ENCODE measurements around the gene NECAB2.

DNA sequence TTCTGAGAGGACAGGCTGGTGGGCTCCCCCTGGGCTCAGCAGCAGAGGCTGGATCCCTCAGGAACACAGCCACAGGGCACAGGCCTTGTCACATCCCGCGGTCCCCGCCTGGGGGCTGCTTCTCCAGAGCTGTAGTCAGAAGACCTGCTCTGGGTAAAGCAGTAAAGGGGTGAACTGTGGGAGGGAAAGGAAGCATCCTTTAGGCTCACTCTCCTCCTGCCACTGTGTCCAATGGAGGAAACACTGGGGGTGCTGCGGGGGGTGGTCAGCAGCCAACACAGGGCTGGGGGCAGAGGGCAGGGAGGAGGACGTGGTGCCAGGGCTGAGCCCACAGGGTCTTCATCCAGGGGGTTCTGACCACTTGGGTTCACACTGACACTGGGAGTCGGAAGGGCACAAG lies 79.6 kb downstream of the NECAB2 start:
- TF ChIP-seq, protein P1, sequence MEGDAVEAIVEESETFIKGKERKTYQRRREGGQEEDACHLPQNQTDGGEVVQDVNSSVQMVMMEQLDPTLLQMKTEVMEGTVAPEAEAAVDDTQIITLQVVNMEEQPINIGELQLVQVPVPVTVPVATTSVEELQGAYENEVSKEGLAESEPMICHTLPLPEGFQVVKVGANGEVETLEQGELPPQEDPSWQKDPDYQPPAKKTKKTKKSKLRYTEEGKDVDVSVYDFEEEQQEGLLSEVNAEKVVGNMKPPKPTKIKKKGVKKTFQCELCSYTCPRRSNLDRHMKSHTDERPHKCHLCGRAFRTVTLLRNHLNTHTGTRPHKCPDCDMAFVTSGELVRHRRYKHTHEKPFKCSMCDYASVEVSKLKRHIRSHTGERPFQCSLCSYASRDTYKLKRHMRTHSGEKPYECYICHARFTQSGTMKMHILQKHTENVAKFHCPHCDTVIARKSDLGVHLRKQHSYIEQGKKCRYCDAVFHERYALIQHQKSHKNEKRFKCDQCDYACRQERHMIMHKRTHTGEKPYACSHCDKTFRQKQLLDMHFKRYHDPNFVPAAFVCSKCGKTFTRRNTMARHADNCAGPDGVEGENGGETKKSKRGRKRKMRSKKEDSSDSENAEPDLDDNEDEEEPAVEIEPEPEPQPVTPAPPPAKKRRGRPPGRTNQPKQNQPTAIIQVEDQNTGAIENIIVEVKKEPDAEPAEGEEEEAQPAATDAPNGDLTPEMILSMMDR (IDR thresholded peaks at IDR 0.05) = no peak
- TF ChIP-seq POLR2AphosphoS5 (IDR thresholded peaks at IDR 0.05) = no peak
- TF ChIP-seq POLR2A (IDR thresholded peaks at IDR 0.05) = no peak
